ENCODE results near the gene LRRC23.

LRRC23 gene

DNA sequence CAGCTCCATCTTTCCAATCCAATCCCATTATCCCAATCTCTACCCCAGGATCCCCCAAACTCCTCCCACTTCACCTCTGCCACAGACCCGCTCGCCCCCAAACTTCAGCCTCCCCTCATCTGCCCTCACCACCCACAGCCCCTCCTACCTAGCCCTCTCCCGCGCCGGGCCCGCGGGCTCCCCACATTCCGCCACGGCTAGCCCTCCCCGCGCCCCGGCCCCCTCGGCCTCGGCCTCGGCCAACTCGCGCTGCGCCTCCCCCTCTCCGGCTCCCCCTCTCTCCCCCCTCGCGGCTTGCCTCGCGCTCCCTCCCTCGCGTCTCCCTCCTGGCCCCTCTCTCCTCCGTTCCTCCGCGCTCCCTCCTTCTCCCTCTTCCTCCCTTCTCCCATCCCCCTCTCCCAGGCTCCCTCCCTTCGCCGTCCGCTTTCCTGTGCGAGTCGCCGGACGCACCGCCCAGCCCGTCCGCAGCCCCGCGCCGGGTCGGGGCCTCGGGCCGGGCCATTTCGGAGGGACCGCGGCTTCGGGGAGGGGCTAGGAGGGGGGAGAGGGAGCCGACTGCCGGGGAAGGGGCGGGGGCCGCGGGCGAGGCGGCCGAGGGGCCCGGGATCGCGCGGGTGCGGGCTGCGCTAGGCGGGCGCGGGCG, 22.9 kb downstream of the LRRC23 start, which contains the start of gene ATN1:
ATN1 (plus strand) TSS at position 581 of the 643 bp plus-strand sequence. CDS start 6,043 bp downstream, outside the sequence.
- peak; percentile 85 for DNase-seq

DNA sequence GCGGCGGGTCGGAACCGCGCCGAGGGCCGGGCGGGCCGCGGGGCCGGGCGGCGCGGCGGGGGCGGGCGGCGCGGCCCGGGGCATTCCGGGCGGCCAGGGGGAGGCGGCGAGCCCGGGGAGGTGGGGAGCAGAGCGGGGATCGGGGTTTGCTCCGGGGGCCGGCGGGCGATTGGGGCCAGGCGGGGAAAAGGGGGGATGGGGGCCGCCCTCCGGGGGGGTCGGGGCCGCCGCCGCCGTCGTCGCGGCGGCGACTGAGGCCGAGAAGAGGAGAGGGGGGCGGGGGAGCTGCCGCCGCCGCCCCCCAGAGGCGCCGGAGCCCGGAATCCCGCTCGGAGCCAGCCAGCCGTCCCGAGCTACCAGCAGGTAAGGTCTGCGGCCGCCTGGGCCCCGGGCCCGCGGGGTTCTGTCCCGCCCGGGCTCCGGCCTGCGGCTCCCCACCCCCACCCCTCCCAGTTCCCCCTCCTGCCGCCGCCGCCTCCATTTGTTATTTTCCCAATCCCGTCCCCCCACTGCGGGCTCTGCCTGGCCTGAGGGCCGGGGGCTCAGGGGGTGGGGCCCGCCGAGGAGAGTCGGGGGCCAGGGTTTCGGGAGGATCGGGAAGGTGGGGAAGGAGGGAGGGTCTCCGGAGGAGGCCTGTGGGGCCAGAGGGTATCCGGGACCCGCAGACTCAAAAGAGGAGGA, 23.5 kb downstream of the LRRC23 start:
- no peak for DNase-seq

DNA sequence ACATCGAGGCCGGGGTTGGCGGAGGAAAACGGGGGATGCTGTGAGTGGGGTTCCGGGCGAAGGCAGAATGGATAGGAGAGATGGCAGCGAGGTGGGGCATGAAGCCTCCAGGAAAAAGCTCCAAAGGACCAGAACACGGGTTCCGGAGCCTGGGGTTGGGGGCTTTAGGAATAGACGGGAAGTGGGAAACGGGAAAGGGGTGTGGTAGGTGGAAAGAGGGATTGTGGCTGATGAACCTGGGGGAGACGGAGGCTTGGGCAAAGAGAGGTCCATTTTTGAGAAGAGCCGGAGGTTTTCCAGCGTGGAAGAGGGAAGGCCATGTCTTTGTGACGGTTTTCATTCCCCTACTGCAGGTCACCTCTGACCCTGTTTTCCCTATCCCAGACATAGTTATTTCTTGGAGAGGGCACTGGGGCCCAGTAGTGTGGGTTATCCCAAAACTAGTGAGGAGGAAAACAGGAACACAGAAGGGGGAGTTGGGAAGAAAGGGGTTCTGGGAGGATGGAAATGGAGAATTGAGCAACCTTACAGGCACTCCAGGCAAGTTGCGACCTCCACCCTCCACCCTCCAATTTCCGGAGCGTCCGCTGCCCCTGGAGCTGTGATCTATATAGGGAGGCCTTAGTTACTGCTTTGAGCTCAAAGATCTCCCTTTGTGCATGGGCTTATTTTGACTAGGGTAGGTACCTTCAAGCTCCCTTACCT, 24.2 kb downstream of the LRRC23 start:
- DNase-seq, result no peak

DNA sequence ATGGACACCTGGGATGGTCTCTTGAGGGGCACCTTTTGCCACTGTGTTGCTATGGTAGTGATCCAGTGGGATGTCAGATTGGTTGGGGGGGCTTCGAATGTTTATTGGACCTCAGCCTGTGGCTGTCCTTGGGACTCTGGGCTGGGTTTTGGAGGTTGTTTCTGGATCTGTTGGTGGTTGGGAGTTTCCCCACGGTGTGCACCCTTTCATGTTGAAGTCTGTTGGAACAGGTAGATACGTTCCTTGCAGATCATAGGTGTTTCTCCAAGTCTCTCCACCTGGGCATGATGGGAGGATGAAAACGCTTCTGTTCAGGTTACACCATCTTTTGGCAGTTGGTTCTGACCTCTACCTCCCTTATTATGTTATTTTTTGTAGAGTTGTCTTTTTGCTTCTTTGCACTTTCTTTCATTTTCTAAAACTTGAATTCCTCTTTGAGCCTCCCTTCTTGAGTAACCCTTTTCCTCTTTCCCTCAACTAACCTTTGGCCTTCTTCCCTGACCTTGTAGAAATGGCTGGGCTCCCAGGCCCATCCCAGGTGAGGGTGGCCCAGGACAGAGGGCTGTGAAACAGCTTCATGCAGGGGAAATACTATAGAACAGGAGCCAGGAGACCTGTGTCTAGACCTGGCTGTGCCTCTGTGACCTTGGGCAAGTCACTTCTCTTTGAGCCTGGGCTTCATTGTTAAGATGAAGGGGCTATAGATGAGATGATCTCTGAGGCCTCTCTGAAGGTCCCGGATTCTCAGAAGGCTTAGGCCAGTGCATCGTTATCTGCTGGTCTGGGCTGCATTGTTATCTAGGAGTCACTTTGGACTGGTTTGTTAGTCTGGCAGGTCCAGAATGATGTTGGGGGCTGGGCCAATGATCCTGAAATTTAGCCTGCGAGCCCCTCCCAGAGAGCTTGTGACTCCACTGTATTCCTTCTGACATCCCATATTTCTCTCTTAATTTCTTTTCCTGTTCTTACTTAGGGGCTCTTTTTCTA, 25.1 kb downstream of the LRRC23 start:
- no peak for DNase-seq

DNA sequence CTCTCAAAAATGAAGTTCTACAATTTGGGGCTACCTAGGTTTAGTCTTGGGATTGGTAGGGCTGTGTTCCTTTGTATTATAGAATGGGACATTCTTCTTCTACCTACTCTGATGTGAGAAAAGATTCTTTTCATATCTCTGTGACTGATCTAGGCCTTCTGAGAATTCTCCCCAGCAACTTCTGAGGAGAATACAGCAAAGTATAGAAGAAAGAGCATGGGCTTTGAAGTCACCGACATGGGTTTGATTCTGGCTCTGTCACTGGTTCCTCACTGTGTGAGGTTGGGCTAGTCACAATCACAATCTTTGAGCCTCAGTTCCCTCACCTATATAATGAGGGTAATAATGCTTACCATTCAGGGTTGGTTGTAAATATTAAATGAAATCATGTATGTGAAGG, 28.1 kb downstream of the LRRC23 start:
- no peak for DNase-seq

DNA sequence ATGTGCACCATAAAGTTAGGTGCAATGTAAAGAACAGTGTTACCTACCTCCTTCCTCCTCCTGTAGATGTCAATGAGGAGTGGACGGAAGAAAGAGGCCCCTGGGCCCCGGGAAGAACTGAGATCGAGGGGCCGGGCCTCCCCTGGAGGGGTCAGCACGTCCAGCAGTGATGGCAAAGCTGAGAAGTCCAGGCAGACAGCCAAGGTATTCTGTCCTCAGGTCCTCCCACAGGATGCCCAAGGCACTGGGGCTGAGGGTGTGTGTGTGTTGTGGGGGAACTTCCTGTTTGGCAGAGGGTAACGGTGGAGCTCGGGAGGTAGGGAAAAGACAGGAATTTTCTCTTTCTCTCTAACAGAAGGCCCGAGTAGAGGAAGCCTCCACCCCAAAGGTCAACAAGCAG, 29.5 kb downstream of the LRRC23 start:
- no peak for DNase-seq

DNA sequence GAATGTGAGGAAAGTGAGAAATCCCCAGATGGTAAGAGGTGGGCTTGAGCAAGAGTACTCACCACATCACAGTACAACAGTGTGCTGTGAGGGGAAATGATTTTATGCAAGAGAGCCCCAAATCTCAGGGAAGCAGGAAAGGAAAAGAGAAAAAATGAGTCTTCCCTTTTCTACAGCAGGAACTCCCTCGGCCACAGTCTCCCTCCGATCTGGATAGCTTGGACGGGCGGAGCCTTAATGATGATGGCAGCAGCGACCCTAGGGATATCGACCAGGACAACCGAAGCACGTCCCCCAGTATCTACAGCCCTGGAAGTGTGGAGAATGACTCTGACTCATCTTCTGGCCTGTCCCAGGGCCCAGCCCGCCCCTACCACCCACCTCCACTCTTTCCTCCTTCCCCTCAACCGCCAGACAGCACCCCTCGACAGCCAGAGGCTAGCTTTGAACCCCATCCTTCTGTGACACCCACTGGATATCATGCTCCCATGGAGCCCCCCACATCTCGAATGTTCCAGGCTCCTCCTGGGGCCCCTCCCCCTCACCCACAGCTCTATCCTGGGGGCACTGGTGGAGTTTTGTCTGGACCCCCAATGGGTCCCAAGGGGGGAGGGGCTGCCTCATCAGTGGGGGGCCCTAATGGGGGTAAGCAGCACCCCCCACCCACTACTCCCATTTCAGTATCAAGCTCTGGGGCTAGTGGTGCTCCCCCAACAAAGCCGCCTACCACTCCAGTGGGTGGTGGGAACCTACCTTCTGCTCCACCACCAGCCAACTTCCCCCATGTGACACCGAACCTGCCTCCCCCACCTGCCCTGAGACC, 31.0 kb downstream of the LRRC23 start:
- DNase-seq, result no peak

DNA sequence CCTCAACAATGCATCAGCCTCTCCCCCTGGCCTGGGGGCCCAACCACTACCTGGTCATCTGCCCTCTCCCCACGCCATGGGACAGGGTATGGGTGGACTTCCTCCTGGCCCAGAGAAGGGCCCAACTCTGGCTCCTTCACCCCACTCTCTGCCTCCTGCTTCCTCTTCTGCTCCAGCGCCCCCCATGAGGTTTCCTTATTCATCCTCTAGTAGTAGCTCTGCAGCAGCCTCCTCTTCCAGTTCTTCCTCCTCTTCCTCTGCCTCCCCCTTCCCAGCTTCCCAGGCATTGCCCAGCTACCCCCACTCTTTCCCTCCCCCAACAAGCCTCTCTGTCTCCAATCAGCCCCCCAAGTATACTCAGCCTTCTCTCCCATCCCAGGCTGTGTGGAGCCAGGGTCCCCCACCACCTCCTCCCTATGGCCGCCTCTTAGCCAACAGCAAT, 31.6 kb downstream of the LRRC23 start:
- no peak for DNase-seq

DNA sequence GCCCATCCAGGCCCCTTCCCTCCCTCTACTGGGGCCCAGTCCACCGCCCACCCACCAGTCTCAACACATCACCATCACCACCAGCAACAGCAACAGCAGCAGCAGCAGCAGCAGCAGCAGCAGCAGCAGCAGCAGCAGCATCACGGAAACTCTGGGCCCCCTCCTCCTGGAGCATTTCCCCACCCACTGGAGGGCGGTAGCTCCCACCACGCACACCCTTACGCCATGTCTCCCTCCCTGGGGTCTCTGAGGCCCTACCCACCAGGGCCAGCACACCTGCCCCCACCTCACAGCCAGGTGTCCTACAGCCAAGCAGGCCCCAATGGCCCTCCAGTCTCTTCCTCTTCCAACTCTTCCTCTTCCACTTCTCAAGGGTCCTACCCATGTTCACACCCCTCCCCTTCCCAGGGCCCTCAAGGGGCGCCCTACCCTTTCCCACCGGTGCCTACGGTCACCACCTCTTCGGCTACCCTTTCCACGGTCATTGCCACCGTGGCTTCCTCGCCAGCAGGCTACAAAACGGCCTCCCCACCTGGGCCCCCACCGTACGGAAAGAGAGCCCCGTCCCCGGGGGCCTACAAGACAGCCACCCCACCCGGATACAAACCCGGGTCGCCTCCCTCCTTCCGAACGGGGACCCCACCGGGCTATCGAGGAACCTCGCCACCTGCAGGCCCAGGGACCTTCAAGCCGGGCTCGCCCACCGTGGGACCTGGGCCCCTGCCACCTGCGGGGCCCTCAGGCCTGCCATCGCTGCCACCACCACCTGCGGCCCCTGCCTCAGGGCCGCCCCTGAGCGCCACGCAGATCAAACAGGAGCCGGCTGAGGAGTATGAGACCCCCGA, 32.2 kb downstream of the LRRC23 start:
- DNase-seq, result no peak

DNA sequence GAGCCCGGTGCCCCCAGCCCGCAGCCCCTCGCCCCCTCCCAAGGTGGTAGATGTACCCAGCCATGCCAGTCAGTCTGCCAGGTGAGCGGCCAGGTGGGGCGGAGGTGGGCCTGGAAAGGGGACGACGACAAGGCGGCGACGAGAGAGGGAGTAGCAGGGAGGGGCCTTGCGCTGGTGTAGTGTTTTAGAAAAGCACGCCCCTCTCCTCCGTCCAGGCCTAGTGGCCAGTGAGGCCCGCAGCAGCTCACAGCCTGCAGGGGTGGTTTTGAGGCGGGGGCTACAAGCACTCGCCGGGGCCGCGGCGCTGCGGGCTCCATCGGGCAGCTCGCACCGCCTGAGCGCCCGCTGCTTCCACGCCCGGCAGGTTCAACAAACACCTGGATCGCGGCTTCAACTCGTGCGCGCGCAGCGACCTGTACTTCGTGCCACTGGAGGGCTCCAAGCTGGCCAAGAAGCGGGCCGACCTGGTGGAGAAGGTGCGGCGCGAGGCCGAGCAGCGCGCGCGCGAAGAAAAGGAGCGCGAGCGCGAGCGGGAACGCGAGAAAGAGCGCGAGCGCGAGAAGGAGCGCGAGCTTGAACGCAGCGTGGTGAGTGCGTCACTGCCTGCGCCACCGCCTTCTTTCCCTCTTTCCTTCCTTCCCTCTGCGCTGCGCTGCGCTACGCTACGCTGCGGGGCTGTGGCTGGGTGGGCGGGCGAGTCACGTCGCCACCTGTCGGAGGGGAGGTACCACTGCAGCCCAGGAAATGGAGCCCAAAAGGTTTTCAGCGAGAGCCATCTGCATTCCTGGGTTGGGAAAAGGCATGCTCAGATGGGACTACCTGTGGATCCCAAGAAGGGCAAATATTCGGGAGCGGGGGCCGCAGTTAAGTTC, 33.1 kb downstream of the LRRC23 start:
- peak; percentile 94 for DNase-seq

DNA sequence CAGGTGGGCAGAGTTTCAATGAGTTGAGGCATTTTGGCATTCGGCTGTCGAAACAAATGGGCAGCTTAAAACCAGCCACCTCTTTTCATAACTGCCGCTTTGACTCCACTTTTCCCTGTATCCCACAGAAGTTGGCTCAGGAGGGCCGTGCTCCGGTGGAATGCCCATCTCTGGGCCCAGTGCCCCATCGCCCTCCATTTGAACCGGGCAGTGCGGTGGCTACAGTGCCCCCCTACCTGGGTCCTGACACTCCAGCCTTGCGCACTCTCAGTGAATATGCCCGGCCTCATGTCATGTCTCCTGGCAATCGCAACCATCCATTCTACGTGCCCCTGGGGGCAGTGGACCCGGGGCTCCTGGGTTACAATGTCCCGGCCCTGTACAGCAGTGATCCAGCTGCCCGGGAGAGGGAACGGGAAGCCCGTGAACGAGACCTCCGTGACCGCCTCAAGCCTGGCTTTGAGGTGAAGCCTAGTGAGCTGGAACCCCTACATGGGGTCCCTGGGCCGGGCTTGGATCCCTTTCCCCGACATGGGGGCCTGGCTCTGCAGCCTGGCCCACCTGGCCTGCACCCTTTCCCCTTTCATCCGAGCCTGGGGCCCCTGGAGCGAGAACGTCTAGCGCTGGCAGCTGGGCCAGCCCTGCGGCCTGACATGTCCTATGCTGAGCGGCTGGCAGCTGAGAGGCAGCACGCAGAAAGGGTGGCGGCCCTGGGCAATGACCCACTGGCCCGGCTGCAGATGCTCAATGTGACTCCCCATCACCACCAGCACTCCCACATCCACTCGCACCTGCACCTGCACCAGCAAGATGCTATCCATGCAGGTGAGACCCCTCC, 34.0 kb downstream of the LRRC23 start:
- no peak for DNase-seq

DNA sequence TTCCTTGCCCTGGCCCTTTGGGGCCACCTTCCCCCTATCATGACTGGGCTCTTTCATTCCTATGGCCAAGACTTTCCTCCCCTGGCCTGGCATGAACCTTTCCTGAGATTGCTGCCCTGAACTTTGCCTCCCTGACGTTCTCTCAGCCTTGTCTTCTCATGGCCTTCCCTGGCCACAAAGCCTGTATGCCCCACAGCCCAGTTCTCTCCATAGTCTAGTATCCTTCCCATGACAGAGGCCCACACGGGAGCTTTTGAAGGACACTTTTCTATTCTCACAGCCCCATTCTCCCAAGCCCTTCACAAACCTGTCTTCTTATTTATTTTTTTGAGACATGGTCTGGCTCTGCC, 34.5 kb downstream of the LRRC23 start:
- no peak for DNase-seq

DNA sequence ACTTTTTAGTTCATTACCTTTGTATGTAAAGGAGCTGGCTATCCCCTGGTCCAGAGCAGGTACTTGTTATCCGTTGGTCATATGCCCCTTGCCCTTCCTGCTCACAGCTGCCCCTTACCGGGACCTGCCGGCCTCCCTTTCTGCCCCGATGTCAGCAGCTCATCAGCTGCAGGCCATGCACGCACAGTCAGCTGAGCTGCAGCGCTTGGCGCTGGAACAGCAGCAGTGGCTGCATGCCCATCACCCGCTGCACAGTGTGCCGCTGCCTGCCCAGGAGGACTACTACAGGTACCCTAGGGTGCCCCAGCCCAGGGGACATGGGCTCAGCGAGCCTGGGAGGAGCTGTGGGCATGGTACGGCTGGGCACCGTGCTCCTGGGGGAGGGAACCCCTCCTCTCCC, 36.6 kb downstream of the LRRC23 start:
- DNase-seq, result no peak

DNA sequence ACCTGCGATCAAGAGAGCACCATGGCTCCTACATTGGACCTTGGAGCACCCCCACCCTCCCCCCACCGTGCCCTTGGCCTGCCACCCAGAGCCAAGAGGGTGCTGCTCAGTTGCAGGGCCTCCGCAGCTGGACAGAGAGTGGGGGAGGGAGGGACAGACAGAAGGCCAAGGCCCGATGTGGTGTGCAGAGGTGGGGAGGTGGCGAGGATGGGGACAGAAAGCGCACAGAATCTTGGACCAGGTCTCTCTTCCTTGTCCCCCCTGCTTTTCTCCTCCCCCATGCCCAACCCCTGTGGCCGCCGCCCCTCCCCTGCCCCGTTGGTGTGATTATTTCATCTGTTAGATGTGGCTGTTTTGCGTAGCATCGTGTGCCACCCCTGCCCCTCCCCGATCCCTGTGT, 37.2 kb downstream of the LRRC23 start:
- no peak for DNase-seq

DNA sequence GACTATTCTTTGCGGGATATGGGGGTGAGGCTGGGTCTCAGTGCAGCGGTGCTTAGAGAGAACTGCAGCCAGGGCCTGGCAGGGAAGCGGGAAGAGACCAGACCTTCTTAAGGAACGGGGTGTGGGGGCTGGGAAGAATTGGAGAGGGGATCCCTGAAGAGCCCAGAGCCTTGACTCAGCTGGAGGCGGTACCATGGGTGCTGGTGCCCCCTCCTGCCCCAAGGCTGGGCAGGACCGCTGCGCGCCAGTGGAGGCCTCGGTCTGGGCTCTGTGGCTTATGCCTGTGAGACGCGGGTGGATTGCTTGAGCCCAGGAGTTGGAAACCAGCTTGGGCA, 37.7 kb downstream of the LRRC23 start:
- peak; percentile 29 for DNase-seq

DNA sequence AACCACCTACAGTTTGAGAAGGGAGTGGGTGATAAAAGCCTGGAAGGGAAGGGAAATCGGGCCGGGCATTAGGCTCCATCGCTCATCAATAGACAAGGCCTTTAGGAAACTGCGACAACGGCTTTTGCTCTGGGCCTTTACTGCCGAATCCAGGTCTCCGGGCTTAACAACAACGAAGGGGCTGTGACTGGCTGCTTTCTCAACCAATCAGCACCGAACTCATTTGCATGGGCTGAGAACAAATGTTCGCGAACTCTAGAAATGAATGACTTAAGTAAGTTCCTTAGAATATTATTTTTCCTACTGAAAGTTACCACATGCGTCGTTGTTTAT, 38.7 kb downstream of the LRRC23 start:
- DNase-seq, result peak; percentile 93

DNA sequence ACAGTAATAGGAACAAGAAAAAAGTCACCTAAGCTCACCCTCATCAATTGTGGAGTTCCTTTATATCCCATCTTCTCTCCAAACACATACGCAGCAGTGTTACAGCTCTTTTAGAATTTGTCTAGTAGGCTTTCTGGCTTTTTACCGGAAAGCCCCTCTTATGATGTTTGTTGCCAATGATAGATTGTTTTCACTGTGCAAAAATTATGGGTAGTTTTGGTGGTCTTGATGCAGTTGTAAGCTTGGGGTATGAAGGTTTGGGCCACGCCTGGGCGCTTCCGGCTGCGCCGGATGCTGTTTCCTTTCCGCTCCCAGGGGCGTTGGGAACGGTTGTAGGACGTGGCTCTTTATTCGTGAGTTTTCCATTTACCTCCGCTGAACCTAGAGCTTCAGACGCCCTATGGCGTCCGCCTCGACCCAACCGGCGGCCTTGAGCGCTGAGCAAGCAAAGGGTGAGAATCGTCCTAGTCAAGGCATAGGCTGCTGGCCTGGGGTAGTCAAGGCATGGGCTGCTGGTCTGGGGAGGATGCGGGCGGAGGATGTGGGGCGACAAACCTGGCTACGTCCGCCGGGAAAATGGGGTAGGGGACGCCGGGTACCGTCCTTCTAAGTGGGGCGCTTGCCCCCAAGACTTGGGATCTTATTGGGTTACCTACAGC, 39.2 kb downstream of the LRRC23 start, which contains the start of the genes C12orf57 and RNU7-1:
C12orf57 (plus strand) TSS at position 301 of the 659 bp plus-strand sequence; CDS start at position 401, 100 bp downstream.
RNU7-1 (plus strand) TSS at position 95 of the 659 bp plus-strand sequence.
- DNase-seq, result peak; percentile 97
